DMS53 (cell line): ENCODE data around the gene RB1.
A peak's percentile ranks its signal among the peaks of the same experiment; 100 is the strongest.
"Not testable (repeated sequence)": the region's sequence is repeated elsewhere in the genome, so short reads cannot be mapped to it uniquely, and the experiment has no call there.

Experiments
- DNase-seq: peaks from one replicate; lab custom pipeline; 2025; lab: John Stamatoyannopoulos, UW

RB1 gene

GRCh38 chr13:48410199-48410598 lies 106.6 kb downstream of the RB1 start:
- no peak for DNase-seq

- no peak for DNase-seq
Observed at GRCh38 chr13:48411147-48411794, 107.7 kb downstream of the RB1 start.

- DNase-seq = no peak
Observed at GRCh38 chr13:48411841-48412531, 108.4 kb downstream of the RB1 start.

- DNase-seq = no peak
Observed at GRCh38 chr13:48412881-48413351, 109.4 kb downstream of the RB1 start, which contains the start of gene LPAR6. Gene LPAR6, minus strand, starts transcription at chr13:48413113. Its CDS starts 690 bp downstream, at chr13:48412423.

GRCh38 chr13:48414501-48414900 lies 111.0 kb downstream of the RB1 start:
- no peak for DNase-seq

GRCh38 chr13:48415516-48415915 lies 112.0 kb downstream of the RB1 start:
- peak; percentile 2 for DNase-seq

GRCh38 chr13:48422003-48422402 lies 118.5 kb downstream of the RB1 start:
- DNase-seq = not testable (repeated sequence)

- no peak for DNase-seq
Observed at GRCh38 chr13:48424212-48424611, 120.7 kb downstream of the RB1 start.

GRCh38 chr13:48426052-48426451 lies 122.5 kb downstream of the RB1 start:
- DNase-seq = no peak

- not testable (repeated sequence) for DNase-seq
Observed at GRCh38 chr13:48426755-48427298, 123.3 kb downstream of the RB1 start.

- DNase-seq = no peak
Observed at GRCh38 chr13:48429036-48429435, 125.5 kb downstream of the RB1 start.

- no peak for DNase-seq
Observed at GRCh38 chr13:48429886-48430285, 126.3 kb downstream of the RB1 start.

GRCh38 chr13:48431431-48431830 lies 127.9 kb downstream of the RB1 start:
- no peak for DNase-seq

- DNase-seq = no peak
Observed at GRCh38 chr13:48431987-48432615, 128.6 kb downstream of the RB1 start.

GRCh38 chr13:48434200-48434599 lies 130.6 kb downstream of the RB1 start:
- no peak for DNase-seq

- DNase-seq = no peak
Observed at GRCh38 chr13:48436661-48437288, 133.2 kb downstream of the RB1 start.

- DNase-seq = no peak
Observed at GRCh38 chr13:48437371-48437770, 133.8 kb downstream of the RB1 start.

GRCh38 chr13:48443442-48444208 lies 140.1 kb downstream of the RB1 start:
- no peak for DNase-seq

GRCh38 chr13:48446464-48446863 lies 142.9 kb downstream of the RB1 start:
- peak; percentile 9 for DNase-seq

GRCh38 chr13:48448285-48448958 lies 144.9 kb downstream of the RB1 start:
- DNase-seq = peak; percentile 24
